ENCODE results near the gene SLC4A2.

SLC4A2 gene

GRCh38 chr7:151104411-151105235 lies 45.2 kb downstream of the SLC4A2 start:
- DNase-seq, result peak in 1 of 10 donors; percentile 88
- intact Hi-C loops (cut with DNase I), result no loop called here

GRCh38 chr7:151107882-151108281 lies 48.5 kb downstream of the SLC4A2 start:
- intact Hi-C loops (cut with DNase I), result no loop called here
- DNase-seq, result no peak

GRCh38 chr7:151109094-151110048 lies 50.0 kb downstream of the SLC4A2 start:
- no peak for DNase-seq
- intact Hi-C loops (cut with DNase I), result loop anchor here (5.0 kb wide), 1 partner anchor 32 kb away; no protein-coding TSS in a partner anchor

- DNase-seq, result no peak
- intact Hi-C loops (cut with DNase I), result loop anchor here (5.0 kb wide), 1 partner anchor 33 kb away; no protein-coding TSS in a partner anchor
Observed at GRCh38 chr7:151110236-151110940, 51.0 kb downstream of the SLC4A2 start.

- intact Hi-C loops (cut with DNase I), result loop anchor here (1.0 to 5.0 kb wide), 2 partner anchors 34 to 98 kb away; no protein-coding TSS in a partner anchor
- peak; percentile 60 to 97 (median 84) for DNase-seq
Observed at GRCh38 chr7:151110941-151111645, 51.7 kb downstream of the SLC4A2 start.

- DNase-seq, result peak in 1 of 10 donors; percentile 49
- intact Hi-C loops (cut with DNase I), result loop anchor here (5.0 kb wide), 1 partner anchor 36 kb away; no protein-coding TSS in a partner anchor
Observed at GRCh38 chr7:151113344-151114150, 54.2 kb downstream of the SLC4A2 start.

- intact Hi-C loops (cut with DNase I), result loop anchor here (5.0 kb wide), 1 partner anchor 37 kb away; no protein-coding TSS in a partner anchor
- DNase-seq, result peak in 1 of 10 donors; percentile 78
Observed at GRCh38 chr7:151114151-151115090, 55.0 kb downstream of the SLC4A2 start.

GRCh38 chr7:151115121-151115835 lies 55.9 kb downstream of the SLC4A2 start:
- intact Hi-C loops (cut with DNase I), result no loop called here
- peak in 1 of 10 donors; percentile 81 for DNase-seq

- DNase-seq, result peak in 1 of 10 donors; percentile 75
- intact Hi-C loops (cut with DNase I), result no loop called here
Observed at GRCh38 chr7:151115836-151116418, 56.5 kb downstream of the SLC4A2 start.

GRCh38 chr7:151116603-151117440 lies 57.4 kb downstream of the SLC4A2 start:
- intact Hi-C loops (cut with DNase I), result no loop called here

GRCh38 chr7:151117565-151117964 lies 58.2 kb downstream of the SLC4A2 start:
- no peak for DNase-seq
- intact Hi-C loops (cut with DNase I), result no loop called here

More at GRCh38 chr7:151116603-151117440, 57.4 kb downstream of the SLC4A2 start:
- DNase-seq, result no peak

- peak in 1 of 10 donors; percentile 74 for DNase-seq
- intact Hi-C loops (cut with DNase I), result no loop called here
Observed at GRCh38 chr7:151118108-151119054, 59.0 kb downstream of the SLC4A2 start.

GRCh38 chr7:151119055-151119415 lies 59.6 kb downstream of the SLC4A2 start:
- DNase-seq, result no peak
- intact Hi-C loops (cut with DNase I), result no loop called here

- peak in 8 of 10 donors; percentile 71 to 97 (median 85) for DNase-seq
- intact Hi-C loops (cut with DNase I), result loop anchor here (5.0 to 10.0 kb wide), 3 partner anchors 38 to 185 kb away; partner anchors contain the start of genes FASTK, SMARCD3 and TMUB1
Observed at GRCh38 chr7:151119902-151120301, 60.5 kb downstream of the SLC4A2 start.

Data from posterior cingulate gyrus (tissue), 11 donors.